Measurements from ENCODE around the gene SUFU.

- no peak for TF ChIP-seq CTCF (IDR thresholded peaks at IDR 0.05)
- no peak for TF ChIP-seq POLR2A (IDR thresholded peaks at IDR 0.05)
Observed at GRCh38 chr10:102462512-102463054, 41.2 kb upstream of the SUFU start.

All from gastroesophageal sphincter (tissue), 3 donors.